ENCODE data around the gene TIMM44. TPM values are rescaled to one million over a fixed set of nuclear protein-coding genes. Genes with fewer than 3 reads are reported as not detected.

Gene TIMM44
- polyA plus RNA-seq, 3 donors = 9.5 to 33.2 (median 10.4) TPM

- Histone ChIP-seq H3K36me3 (replicated peaks in 1 of 2; ENCODE audit: control insufficient read depth in 1 of 2, insufficient read depth in 2 of 2, low read length in 2 of 2) (peaks cover 76 to 99% of the 10 kb centered on the region in 2 donors), H3K4me2 (replicated peaks; ENCODE audit: extremely low read depth, low read length, poor library complexity, severe bottlenecking) (no peak overlapping the region), H3K9me3 (replicated peaks in 1 of 2; ENCODE audit: control insufficient read depth in 1 of 2, insufficient read depth in 1 of 2, low read length in 2 of 2) (no peaks in the 10 kb centered on the region), H3K79me2 (ENCODE audit: insufficient read depth, low read length) (peaks cover 24% of the 10 kb centered on the region), H4K20me1 (ENCODE audit: insufficient read depth, low read length) (peaks cover 73% of the 10 kb centered on the region), H3K27ac (ENCODE audit: low read depth in 1 of 2, low read length in 2 of 2) (no peak overlapping the region), H3K4me3 (replicated peaks in 1 of 3; ENCODE audit: low read depth in 2 of 3, low read length in 3 of 3) (no peak overlapping the region), H3K27me3 (ENCODE audit: control insufficient read depth in 2 of 2, insufficient read depth in 2 of 2, low read length in 2 of 2) (no peaks in the 10 kb centered on the region), H3K9ac (ENCODE audit: insufficient read depth, low read length, poor library complexity, severe bottlenecking) (no peak overlapping the region), H3K4me1 (ENCODE audit: control insufficient read depth in 1 of 2, insufficient read depth in 2 of 2, low read length in 2 of 2) (no peaks in the 10 kb centered on the region), H2AFZ (ENCODE audit: insufficient read depth, low read depth, low read length, poor library complexity, severe bottlenecking) (no peak overlapping the region)
- TF ChIP-seq CTCF (IDR thresholded peaks at IDR 0.05) = no peak
- Mint-ChIP-seq H3K9me3 (no peaks in the 10 kb centered on the region), H3K27ac (peak overlapping the region in 3 of 7 donors; percentile 36 to 49 (median 46)), H3K4me1 (peaks cover 4% of the 10 kb centered on the region), H3K36me3 (peaks cover 69 to 90% of the 10 kb centered on the region in 2 donors), H3K4me3 (no peak overlapping the region), H3K27me3 (ENCODE audit: low read depth in 3 of 3) (peaks cover 0 to 1% (median 0%) of the 10 kb centered on the region in 3 donors)
- WGBS (ENCODE audit: insufficient coverage) = 98% methylated on average over 6 of the region's 10 CpGs
- no peak for DNase-seq
- intact Hi-C loops (cut with micrococcal nuclease) = no loop called here
Observed at GRCh38 chr19:7982103-7982502, 38.6 kb upstream of the TIMM44 start.

- no peak for DNase-seq
- Histone ChIP-seq H3K9me3 (replicated peaks in 1 of 2; ENCODE audit: control insufficient read depth in 1 of 2, insufficient read depth in 1 of 2, low read length in 2 of 2) (no peaks in the 10 kb centered on the region), H3K4me2 (replicated peaks; ENCODE audit: extremely low read depth, low read length, poor library complexity, severe bottlenecking) (no peak overlapping the region), H3K27me3 (ENCODE audit: control insufficient read depth in 2 of 2, insufficient read depth in 2 of 2, low read length in 2 of 2) (no peaks in the 10 kb centered on the region), H3K79me2 (ENCODE audit: insufficient read depth, low read length) (peaks cover 23% of the 10 kb centered on the region), H4K20me1 (ENCODE audit: insufficient read depth, low read length) (peaks cover 73% of the 10 kb centered on the region), H3K4me3 (replicated peaks in 1 of 3; ENCODE audit: low read depth in 2 of 3, low read length in 3 of 3) (no peak overlapping the region), H3K9ac (ENCODE audit: insufficient read depth, low read length, poor library complexity, severe bottlenecking) (no peak overlapping the region), H3K27ac (ENCODE audit: low read depth in 1 of 2, low read length in 2 of 2) (no peak overlapping the region), H3K4me1 (ENCODE audit: control insufficient read depth in 1 of 2, insufficient read depth in 2 of 2, low read length in 2 of 2) (no peaks in the 10 kb centered on the region), H2AFZ (ENCODE audit: insufficient read depth, low read depth, low read length, poor library complexity, severe bottlenecking) (no peak overlapping the region), H3K36me3 (replicated peaks in 1 of 2; ENCODE audit: control insufficient read depth in 1 of 2, insufficient read depth in 2 of 2, low read length in 2 of 2) (peaks cover 80 to 100% of the 10 kb centered on the region in 2 donors)
- intact Hi-C loops (cut with micrococcal nuclease) = no loop called here
- H3K9me3 Mint-ChIP-seq = no peaks in the 10 kb centered on the region
- H3K4me1 Mint-ChIP-seq = peaks cover 4% of the 10 kb centered on the region
- H3K4me3 Mint-ChIP-seq = no peak overlapping the region
- no CpG with 5 or more reads among the region's 7 CpGs for WGBS (ENCODE audit: insufficient coverage)
- H3K27ac Mint-ChIP-seq = peak overlapping the region in 3 of 7 donors; percentile 25 to 49 (median 41)
- peaks cover 0 to 1% (median 0%) of the 10 kb centered on the region in 3 donors for H3K27me3 Mint-ChIP-seq (ENCODE audit: low read depth in 3 of 3)
- peaks cover 67 to 91% of the 10 kb centered on the region in 2 donors for H3K36me3 Mint-ChIP-seq
- TF ChIP-seq CTCF (IDR thresholded peaks at IDR 0.05) = no peak
Observed at GRCh38 chr19:7981661-7982060, 38.2 kb upstream of the TIMM44 start.

All from CD14-positive monocyte (primary cell).